ENCODE measurements around the gene SPIN2B.

The SPIN2B gene

GRCh38 chrX:57070185-57070984 is 51.0 kb downstream of the SPIN2B start:
- DNase-seq (ENCODE audit: low read depth in 2 of 2): no peak

Data from stimulated activated CD4-positive, alpha-beta T cell treated with anti-CD3 and anti-CD28 coated beads, Interleukin-15, amount 100 ng/mL, for 48 hours (primary cell).